ENCODE data around the gene ADCY3.

DNA sequence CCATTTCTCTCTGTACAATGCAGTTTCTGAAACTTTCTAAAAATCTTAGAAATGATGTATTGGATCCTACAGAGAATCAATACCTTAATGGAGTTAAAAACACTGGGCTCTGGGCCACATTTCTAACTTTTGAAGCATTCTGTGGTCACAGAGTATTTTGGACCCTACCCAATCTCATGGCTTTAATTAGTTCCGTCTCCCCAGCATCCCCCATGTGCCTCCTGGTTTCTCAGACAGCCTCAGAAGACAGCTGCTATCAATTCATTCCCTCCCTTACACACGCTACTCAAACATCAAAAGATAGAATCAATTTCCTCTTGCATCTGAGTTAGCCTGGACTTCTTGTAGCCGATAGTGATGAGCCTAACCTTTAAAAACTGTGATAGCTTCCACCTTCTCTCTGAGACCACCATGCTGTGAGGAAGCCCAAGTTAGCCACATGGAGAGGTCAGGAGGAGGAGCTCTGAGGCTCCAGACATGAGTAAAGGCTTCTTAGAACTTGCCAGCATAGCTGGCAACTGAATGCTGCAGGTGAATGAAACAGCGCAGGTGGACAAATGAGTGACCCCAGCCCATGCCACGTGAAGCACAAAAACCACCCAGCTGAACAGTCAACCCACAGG lies 10.4 kb downstream of the ADCY3 start:
- TF ChIP-seq, protein P1, sequence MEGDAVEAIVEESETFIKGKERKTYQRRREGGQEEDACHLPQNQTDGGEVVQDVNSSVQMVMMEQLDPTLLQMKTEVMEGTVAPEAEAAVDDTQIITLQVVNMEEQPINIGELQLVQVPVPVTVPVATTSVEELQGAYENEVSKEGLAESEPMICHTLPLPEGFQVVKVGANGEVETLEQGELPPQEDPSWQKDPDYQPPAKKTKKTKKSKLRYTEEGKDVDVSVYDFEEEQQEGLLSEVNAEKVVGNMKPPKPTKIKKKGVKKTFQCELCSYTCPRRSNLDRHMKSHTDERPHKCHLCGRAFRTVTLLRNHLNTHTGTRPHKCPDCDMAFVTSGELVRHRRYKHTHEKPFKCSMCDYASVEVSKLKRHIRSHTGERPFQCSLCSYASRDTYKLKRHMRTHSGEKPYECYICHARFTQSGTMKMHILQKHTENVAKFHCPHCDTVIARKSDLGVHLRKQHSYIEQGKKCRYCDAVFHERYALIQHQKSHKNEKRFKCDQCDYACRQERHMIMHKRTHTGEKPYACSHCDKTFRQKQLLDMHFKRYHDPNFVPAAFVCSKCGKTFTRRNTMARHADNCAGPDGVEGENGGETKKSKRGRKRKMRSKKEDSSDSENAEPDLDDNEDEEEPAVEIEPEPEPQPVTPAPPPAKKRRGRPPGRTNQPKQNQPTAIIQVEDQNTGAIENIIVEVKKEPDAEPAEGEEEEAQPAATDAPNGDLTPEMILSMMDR (IDR thresholded peaks at IDR 0.05 in 4 of 5, conservative IDR thresholded peaks at IDR 0.05 in 1 of 5): no peak
- no peak for TF ChIP-seq POLR2A (IDR thresholded peaks at IDR 0.05)
